ENCODE results near the gene MAP2K1.
A peak's percentile ranks its signal among the peaks of the same experiment; 100 is the strongest.

The MAP2K1 gene

DNA sequence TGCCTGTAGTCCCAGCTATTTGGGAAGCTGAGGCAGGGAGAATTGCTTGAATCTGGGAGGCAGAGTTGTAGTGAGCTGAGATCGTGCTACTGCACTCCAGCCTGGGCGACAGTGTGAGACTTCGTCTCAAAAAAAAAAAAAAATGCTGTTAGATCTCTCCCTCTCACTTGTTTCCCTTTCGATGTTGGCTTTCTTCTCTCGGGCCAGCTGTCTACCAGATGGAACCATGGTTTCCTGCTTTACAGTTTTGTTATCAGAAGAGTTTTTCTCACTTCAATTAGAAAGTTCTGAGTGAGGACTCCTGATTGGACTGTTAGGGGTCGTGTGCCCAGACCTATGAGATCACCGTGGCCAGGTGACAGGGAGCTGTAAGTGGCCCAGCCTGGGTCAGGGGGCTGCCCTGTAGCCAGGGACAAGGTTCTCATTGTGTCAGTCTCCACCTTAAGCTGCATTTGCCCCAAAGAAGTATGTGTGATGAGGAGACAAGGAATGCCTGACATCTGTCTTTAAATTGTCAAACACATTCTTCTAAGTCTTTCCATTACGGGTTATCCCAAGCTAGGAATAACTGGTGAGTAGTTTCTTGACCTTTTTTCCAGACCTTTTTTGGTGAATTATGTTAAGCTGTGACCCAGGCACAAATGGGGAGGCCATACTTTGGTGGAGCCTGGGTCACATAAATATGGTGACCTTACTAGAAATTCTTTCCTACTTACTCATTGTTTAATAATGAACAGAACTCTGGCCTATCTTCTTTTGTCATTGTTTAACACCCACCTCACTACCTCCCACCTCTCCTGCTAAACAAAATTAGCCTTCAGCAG, 85.7 kb downstream of the MAP2K1 start:
- H3K9me3 Mint-ChIP-seq = no peaks in the 10 kb centered on the region
- peak; percentile 77 for ATAC-seq
- H3K4me1 Mint-ChIP-seq = peaks cover 60% of the 10 kb centered on the region
- H3K4me3 Mint-ChIP-seq = no peak overlapping the region
- peak in 1 of 2 donors; percentile 58 for DNase-seq (ENCODE audit: low spot score in 2 of 2)
- H3K27ac Mint-ChIP-seq = peak overlapping the region; percentile 69
- H3K36me3 Mint-ChIP-seq = peaks cover 89% of the 10 kb centered on the region

DNA sequence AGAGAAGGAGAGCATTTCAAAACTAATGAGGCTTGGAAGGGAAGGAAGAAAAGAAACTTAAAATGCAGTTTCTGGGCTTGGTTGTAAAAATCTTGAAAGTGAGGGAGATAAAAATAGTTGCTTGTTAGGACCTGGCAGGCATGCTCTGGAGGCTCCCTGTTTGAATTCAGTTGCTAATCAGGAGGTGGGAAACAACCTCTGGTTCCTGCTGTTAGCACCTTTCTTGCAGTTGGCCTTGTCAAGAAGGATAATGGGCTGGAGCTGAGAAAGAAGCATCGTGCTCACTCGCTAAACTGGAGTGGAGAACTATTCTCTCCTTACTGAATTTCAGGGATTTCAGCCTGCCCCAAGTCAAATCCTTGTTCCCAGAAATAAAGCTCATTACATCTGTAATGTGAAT, 87.4 kb downstream of the MAP2K1 start:
- H3K4me3 Mint-ChIP-seq = no peak overlapping the region
- no peaks in the 10 kb centered on the region for H3K9me3 Mint-ChIP-seq
- peak overlapping the region; percentile 84 for H3K27ac Mint-ChIP-seq
- peaks cover 82% of the 10 kb centered on the region for H3K36me3 Mint-ChIP-seq
- peaks cover 62% of the 10 kb centered on the region for H3K4me1 Mint-ChIP-seq
- ATAC-seq (no peak), DNase-seq (ENCODE audit: low spot score in 2 of 2) (no peak)

DNA sequence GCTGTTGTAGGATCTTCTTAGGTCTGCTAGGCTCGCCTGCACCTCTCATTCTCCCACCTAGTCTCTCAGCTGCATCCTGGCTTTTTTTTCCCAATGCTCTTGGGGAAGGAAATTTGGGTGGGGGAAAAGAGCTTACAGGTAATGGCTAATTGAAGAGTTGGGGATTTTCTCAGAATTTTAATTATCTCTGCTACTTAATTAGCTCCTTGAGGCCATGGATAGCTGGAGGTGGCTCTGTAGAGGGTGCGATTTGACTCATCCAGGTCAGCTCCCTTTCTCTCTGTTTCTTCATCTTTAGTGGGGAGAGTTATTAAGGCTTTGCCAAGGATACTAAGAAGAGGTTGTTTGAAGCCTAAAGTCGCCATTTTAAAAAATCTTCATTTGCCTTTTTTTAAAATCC, 88.3 kb downstream of the MAP2K1 start:
- Mint-ChIP-seq H3K9me3 (no peaks in the 10 kb centered on the region), H3K36me3 (peaks cover 82% of the 10 kb centered on the region), H3K4me3 (no peak overlapping the region), H3K27ac (peak overlapping the region; percentile 81), H3K4me1 (peaks cover 69% of the 10 kb centered on the region)
- DNase-seq (ENCODE audit: low spot score in 2 of 2) = no peak
- ATAC-seq = no peak

DNA sequence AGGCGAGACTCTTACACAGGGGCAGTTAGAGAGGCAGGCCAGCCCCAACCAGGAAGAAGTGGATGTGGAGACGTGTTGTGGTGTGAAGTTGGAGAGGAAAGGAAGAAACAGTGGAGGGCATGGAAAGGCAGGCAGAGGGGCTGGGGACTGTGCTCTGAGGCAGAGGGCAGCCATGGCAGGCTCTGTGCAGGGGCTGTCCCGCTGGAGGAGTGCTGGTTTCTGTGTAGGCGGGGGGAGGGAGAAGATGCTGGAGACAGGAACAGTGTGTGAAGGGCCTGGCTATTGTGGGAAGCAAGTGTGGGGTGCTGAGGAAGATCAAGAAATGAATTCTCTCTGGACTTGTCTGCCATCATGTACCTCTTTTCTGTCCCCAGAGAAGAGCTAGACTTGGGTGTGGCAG, 89.8 kb downstream of the MAP2K1 start:
- Mint-ChIP-seq H3K9me3 (no peaks in the 10 kb centered on the region), H3K4me3 (no peak overlapping the region), H3K4me1 (peaks cover 55% of the 10 kb centered on the region), H3K36me3 (peaks cover 81% of the 10 kb centered on the region), H3K27ac (peak overlapping the region; percentile 81)
- peak; percentile 42 for ATAC-seq
- DNase-seq (ENCODE audit: low spot score in 2 of 2) = no peak

DNA sequence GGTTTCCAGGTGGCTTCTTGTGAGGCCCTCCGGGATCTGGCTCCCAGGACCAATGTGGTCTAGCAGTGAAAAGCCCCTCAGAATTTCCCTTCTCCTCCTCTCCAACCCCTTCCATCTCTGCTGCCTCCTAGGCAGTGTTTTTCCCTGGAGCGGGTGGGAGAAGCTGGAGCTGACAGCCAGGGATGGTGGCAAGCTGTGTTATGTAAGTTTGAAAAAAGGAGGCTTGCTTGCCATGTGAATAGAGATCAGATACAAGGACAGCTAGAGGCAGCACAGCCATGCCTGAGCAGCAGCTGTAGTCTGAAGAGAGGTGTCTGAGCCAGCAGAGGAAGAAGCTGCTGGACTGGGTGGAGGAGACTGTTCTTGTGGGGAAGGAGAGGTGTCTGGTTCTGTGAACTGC, 90.3 kb downstream of the MAP2K1 start:
- Mint-ChIP-seq H3K27ac (peak overlapping the region; percentile 81), H3K4me1 (peaks cover 57% of the 10 kb centered on the region), H3K9me3 (no peaks in the 10 kb centered on the region), H3K4me3 (no peak overlapping the region), H3K36me3 (peaks cover 81% of the 10 kb centered on the region)
- ATAC-seq (no peak), DNase-seq (ENCODE audit: low spot score in 2 of 2) (no peak)

DNA sequence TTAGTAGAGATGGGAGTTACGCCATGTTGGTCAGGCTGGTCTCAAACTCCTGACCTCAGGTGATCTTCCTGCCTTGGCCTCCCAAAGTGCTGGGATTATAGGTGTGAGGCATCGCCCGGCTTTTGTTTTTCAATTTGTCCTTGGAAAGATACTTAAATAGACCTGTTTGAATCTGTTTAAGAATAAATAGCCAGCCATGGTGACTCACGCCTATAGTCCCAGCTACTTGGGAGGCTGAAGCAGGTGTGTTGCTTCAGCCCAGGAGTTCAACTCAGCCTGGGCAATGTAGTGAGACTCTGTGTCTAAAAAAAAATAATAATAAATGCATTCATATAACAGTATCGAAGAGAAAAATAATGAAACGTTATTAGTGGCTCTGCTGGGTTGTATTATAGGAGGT, 93.6 kb downstream of the MAP2K1 start:
- ATAC-seq (no peak), DNase-seq (ENCODE audit: low spot score in 2 of 2) (no peak)
- Mint-ChIP-seq H3K36me3 (peaks cover 85% of the 10 kb centered on the region), H3K4me1 (peaks cover 41% of the 10 kb centered on the region), H3K9me3 (no peaks in the 10 kb centered on the region), H3K4me3 (no peak overlapping the region), H3K27ac (no peak overlapping the region)

DNA sequence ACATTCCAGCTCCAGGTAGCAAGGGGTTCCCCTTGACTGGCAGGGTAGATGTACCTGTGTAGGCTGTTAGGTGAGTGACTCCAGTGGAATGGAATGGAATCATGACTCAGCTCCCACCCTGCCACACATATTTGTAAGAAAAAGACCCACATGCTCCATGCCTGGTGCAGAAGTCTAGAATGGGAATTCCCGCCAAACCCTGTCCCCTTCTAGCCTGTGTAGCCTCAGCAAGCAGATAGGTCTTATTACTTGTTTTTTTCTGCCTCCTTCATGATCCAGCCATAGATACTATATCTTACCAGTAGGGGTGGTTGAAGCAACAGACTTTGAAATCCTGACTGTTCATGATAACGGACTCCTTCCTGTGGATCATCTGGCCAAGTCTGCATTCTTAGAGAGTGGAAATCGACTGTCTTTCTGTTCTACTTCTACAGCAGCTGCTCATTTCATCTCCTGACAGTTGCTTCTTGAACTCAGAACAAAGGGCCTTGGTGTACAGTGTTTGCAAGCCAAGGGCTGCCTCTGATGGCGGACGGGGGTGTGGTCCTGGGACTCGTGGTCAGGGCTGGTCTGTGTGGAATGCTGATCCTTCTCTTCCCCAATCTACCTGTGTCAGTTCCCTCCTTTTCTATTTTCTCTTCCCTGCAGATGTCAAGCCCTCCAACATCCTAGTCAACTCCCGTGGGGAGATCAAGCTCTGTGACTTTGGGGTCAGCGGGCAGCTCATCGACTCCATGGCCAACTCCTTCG, 94.6 kb downstream of the MAP2K1 start:
- DNase-seq (ENCODE audit: low spot score in 2 of 2) = no peak
- H3K4me3 Mint-ChIP-seq = no peak overlapping the region
- H3K9me3 Mint-ChIP-seq = no peaks in the 10 kb centered on the region
- H3K4me1 Mint-ChIP-seq = peaks cover 31% of the 10 kb centered on the region
- no peak for ATAC-seq
- H3K27ac Mint-ChIP-seq = peak overlapping the region; percentile 65
- H3K36me3 Mint-ChIP-seq = peaks cover 88% of the 10 kb centered on the region

DNA sequence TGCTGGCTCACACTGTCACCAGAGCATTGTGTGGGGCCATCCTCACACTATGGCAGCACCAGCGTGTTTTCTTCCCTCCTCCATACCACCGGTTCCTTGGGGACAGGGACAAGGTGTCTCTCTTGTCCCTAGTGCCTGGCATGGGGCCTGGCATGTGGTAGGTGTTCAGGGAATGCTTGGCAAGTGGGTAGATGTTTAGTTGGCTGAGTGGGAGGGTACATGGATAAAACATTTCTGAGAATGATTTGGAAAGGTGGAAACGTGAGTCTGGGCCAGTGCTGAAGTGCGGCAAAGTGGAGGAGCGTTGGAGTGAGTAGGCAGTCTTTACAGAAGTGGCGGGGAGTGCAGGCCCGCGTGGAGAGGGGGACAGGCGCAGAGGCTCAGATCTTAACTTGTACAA, 95.8 kb downstream of the MAP2K1 start:
- Mint-ChIP-seq H3K36me3 (peaks cover 91% of the 10 kb centered on the region), H3K4me3 (no peak overlapping the region), H3K9me3 (no peaks in the 10 kb centered on the region), H3K27ac (peak overlapping the region; percentile 36), H3K4me1 (peaks cover 20% of the 10 kb centered on the region)
- DNase-seq (ENCODE audit: low spot score in 2 of 2) (no peak), ATAC-seq (no peak)

DNA sequence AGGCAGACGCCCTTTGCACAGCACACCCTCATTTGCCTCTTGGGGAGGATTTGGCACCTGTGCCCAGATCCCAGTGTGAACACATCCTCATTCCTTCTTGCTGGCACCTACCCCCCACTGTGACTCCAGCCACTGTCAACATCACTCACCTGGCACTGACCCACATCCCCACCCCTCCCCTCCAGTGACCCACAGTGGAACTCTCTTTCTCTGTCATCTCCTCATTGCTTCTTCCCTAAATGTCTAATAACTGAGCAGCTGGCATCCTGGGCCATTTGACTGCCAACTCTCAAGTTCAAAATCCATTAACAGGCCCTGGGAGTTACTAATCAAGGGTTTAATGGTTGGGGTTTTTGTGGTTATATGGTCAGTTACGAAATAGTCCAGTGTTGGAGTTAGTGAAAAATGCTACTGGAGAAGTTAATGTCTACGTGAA, 96.4 kb downstream of the MAP2K1 start:
- Mint-ChIP-seq H3K36me3 (peaks cover 95% of the 10 kb centered on the region), H3K4me1 (peaks cover 20% of the 10 kb centered on the region), H3K27ac (no peak overlapping the region), H3K9me3 (no peaks in the 10 kb centered on the region), H3K4me3 (no peak overlapping the region)
- ATAC-seq (no peak), DNase-seq (ENCODE audit: low spot score in 2 of 2) (no peak)

DNA sequence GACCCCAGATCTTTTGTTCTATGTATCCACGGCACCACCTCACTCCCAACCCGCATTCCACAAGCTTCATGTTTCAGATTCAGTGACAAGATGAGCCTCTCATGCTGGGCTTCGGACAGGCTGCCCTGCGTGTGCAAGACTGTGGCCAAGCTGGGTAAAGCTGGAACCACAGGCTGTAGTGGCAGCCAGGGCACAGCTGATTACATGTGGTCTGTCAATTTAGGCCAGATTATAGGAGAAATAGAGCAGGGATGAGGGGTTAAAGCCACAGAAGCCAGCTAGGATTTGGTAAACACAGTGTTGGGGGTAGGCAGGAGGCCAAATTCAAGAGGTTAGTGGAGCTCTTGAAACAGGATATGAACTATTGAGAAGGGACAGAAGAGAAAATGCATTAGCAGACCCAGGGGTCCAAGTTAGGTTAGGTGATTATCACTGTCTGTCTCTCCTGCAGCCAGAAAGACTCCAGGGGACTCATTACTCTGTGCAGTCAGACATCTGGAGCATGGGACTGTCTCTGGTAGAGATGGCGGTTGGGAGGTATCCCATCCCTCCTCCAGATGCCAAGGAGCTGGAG, 97.9 kb downstream of the MAP2K1 start:
- DNase-seq (ENCODE audit: low spot score in 2 of 2) (no peak), ATAC-seq (no peak)
- Mint-ChIP-seq H3K9me3 (no peaks in the 10 kb centered on the region), H3K36me3 (peaks cover 98% of the 10 kb centered on the region), H3K4me1 (peaks cover 13% of the 10 kb centered on the region), H3K27ac (peak overlapping the region; percentile 83), H3K4me3 (no peak overlapping the region)

DNA sequence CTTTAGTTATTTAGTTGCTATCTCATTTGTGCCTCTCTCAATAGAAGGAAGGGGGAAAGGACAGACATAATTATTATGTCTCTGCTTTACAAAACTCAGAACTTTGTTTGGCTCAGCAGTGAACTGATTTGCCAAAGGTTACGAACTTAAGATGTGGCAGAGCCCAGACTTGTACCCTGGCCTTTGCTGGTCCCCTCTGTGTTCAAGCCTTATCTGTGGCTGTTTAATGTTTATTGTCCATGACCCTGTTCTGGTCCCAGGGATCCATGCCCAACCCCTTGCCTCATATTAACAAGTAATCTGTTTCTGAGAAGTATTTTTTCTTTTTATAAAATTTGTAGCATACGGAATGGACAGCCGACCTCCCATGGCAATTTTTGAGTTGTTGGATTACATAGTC, 100.2 kb downstream of the MAP2K1 start:
- Mint-ChIP-seq H3K4me3 (no peak overlapping the region), H3K36me3 (peaks cover 100% of the 10 kb centered on the region), H3K27ac (no peak overlapping the region), H3K4me1 (peaks cover 9% of the 10 kb centered on the region), H3K9me3 (no peaks in the 10 kb centered on the region)
- no peak for ATAC-seq
- DNase-seq (ENCODE audit: low spot score in 2 of 2) = no peak

DNA sequence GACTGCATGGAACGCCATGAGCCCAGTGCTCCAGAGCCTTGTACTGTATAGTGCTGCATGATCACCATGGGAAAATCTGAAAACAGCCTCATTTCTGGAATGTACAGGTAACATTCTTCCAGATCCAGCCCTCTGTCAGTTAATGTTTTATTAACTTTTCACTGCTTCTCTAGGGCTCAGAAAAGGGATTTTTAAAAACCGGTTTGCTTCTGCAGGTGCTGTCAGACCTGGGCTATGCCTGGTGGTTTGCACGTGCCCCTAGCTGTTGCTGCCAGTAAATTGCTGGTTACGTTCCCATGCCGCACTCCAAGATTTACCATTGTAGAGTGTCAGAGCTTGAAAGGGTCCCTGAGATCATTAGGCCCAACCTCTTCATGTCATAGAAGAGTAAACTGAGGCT, 101.8 kb downstream of the MAP2K1 start:
- ATAC-seq (no peak), DNase-seq (ENCODE audit: low spot score in 2 of 2) (no peak)
- Mint-ChIP-seq H3K9me3 (no peaks in the 10 kb centered on the region), H3K27ac (no peak overlapping the region), H3K36me3 (peaks cover 100% of the 10 kb centered on the region), H3K4me3 (no peak overlapping the region), H3K4me1 (no peaks in the 10 kb centered on the region)

DNA sequence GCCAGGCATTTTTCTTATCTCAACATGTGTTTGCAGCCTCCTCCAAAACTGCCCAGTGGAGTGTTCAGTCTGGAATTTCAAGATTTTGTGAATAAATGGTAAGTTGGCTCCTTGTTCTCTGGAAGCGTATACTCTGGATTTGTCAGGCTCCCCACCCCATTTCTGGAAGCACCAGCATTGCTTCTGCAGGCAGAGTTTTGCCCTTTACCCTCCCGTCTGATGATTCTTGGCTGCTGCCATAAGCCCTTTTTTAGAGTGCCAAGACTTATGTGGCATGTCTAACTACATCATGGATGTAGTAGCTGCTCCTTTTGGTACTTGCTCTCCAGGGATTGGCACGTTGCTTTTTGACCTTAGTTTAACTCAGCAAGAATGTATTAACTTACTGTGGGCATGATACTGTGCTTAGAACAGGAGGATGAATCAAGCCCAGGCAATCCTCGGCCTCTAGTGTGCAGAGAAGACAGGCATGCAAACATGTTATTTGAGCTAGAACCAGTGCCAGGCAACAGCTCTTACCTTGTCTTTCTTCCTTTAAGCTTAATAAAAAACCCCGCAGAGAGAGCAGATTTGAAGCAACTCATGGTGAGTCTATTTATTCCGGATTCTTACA, 102.6 kb downstream of the MAP2K1 start:
- Mint-ChIP-seq H3K4me1 (peaks cover 3% of the 10 kb centered on the region), H3K4me3 (no peak overlapping the region), H3K27ac (peak overlapping the region; percentile 63), H3K36me3 (peaks cover 100% of the 10 kb centered on the region), H3K9me3 (no peaks in the 10 kb centered on the region)
- no peak for ATAC-seq
- DNase-seq (ENCODE audit: low spot score in 2 of 2) = no peak

DNA sequence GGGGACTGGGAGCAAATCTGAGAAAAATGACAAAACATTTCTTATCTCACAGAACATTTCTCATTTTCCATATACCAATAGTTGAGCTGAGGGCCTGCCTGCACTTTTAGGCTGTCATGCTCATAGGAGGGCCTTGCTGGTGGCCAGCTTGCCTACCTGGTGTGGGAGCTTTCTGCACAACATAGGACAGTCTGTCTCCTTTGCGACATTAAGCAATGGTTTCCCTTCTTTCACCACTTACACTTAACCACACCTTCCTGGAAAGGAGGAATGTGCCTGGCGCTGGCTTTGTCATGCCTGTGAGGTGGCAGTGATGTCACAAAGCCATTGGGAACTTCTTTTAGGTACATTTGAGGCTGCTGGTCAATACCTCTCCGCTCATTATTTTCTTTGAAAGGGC, 105.1 kb downstream of the MAP2K1 start:
- no peak for DNase-seq (ENCODE audit: low spot score in 2 of 2)
- Mint-ChIP-seq H3K9me3 (no peaks in the 10 kb centered on the region), H3K4me1 (peaks cover 18% of the 10 kb centered on the region), H3K27ac (no peak overlapping the region), H3K36me3 (peaks cover 100% of the 10 kb centered on the region), H3K4me3 (no peak overlapping the region)
- ATAC-seq = no peak

DNA sequence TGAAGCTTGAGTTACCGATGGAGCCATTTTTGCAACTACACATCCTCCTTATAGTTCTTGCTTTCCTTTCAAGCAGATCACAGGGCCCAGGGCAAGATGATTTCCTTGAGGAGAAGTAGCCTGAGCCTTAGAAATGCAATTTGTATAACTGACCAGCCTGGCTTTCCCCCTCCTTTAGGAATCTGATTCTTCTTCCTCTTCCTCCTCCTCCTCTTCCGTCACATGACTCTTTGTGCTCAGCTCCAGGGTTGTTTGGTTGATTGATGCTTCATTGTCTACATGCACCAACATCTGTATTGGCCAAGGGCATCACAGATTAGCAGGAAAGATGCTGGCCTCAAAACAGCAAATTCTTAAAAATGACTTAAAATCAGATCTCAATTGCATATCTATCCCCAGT, 107.5 kb downstream of the MAP2K1 start:
- ATAC-seq (no peak), DNase-seq (ENCODE audit: low spot score in 2 of 2) (no peak)
- peaks cover 100% of the 10 kb centered on the region for H3K36me3 Mint-ChIP-seq
- H3K9me3 Mint-ChIP-seq = no peaks in the 10 kb centered on the region
- H3K4me3 Mint-ChIP-seq = no peak overlapping the region
- H3K27ac Mint-ChIP-seq = no peak overlapping the region
- peaks cover 30% of the 10 kb centered on the region for H3K4me1 Mint-ChIP-seq

All from stimulated activated effector memory CD8-positive, alpha-beta T cell treated with anti-CD3 and anti-CD28 coated beads, Interleukin-12 subunit alpha, Interleukin-12 subunit beta, amount 100 ng/mL, for 72 hours (primary cell).